Measurements from ENCODE around the gene CRBN.

- TF ChIP-seq CTCF (conservative IDR thresholded peaks at IDR 0.05; ENCODE audit: low read length), result no peak
- TF ChIP-seq EZH2phosphoT487 (IDR thresholded peaks at IDR 0.05; ENCODE audit: borderline replicate concordance), result no peak
Measured at GRCh38 chr3:3227640-3228039, 48.1 kb upstream of the CRBN start.

Measured in Loucy (cell line).